SH-SY5Y (cell line): Measurements from ENCODE around the gene SLC2A5.

Experiments
- GATA2 ChIP-seq: IDR thresholded peaks from 2 replicates; pipeline ENCODE4 v1.6.1; 2011; ENCODE audit warnings: mild to moderate bottlenecking, low read depth, low read length
- GATA3 ChIP-seq: IDR thresholded peaks from 2 replicates; pipeline ENCODE4 v1.6.1; 2011; ENCODE audit warnings: low read depth, mild to moderate bottlenecking, low read length, moderate library complexity

- TF ChIP-seq GATA2 = no peak
- TF ChIP-seq GATA3 = no peak
These were observed 54.7 kb downstream of the SLC2A5 start for GRCh38 chr1:9014475-9015375.
